OCI-LY3 (cell line): ENCODE data around the gene CAD.

ENCODE experiments used
- EZH2phosphoT487 ChIP-seq: fragments of 200-600 bp; shearing (Covaris generic); IDR thresholded peaks from 2 replicates; pipeline ENCODE4 v1.6.1; 2018; ENCODE audit warnings: antibody characterized with exemption, mixed run types, low read depth
- TF ChIP-seq, protein P1 (sequence below): fragments of 200-600, 300-600 bp; sonication (generic); IDR thresholded peaks from 2 replicates; pipeline ENCODE4 v1.5.1; 2014; ENCODE audit warnings: antibody characterized with exemption, low read length, low read depth

DNA sequence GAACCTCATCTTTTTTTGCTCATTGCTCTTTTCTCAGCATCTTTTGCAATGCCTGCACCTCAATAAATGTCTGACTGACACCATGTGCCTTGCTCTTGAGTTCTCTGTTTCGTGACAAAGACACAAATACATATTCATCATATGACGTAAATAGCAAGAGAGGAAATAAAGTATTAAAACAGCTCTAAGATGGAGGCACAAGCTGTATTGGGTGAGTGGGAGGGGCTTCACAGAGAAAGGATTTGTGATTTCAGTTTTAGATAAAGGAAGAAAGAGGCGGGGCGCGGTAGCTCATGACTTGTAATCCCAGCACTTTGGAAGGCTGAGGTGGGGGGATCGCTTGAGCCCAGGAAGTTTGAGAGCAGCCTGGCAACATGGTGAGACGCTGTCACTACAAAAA is 2.9 kb downstream of the CAD start:
- TF ChIP-seq, protein P1, sequence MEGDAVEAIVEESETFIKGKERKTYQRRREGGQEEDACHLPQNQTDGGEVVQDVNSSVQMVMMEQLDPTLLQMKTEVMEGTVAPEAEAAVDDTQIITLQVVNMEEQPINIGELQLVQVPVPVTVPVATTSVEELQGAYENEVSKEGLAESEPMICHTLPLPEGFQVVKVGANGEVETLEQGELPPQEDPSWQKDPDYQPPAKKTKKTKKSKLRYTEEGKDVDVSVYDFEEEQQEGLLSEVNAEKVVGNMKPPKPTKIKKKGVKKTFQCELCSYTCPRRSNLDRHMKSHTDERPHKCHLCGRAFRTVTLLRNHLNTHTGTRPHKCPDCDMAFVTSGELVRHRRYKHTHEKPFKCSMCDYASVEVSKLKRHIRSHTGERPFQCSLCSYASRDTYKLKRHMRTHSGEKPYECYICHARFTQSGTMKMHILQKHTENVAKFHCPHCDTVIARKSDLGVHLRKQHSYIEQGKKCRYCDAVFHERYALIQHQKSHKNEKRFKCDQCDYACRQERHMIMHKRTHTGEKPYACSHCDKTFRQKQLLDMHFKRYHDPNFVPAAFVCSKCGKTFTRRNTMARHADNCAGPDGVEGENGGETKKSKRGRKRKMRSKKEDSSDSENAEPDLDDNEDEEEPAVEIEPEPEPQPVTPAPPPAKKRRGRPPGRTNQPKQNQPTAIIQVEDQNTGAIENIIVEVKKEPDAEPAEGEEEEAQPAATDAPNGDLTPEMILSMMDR: no peak
- no peak for TF ChIP-seq EZH2phosphoT487
